HepG2 (cell line): Measurements from ENCODE around the gene CACNG8. TPM values are rescaled to one million over a fixed set of nuclear protein-coding genes. Genes with fewer than 3 reads are reported as not detected.

Source experiments
- ARID3A ChIP-seq: IDR thresholded peaks from 2 replicates; pipeline ENCODE4 v1.6.1; 2012; ENCODE audit warnings: low read depth, low read length, improper control_type of control experiment
- BRCA1 ChIP-seq: sonication (generic); formaldehyde crosslinking; IDR thresholded peaks from 2 replicates; pipeline ENCODE4 v1.4.0; 2020; ENCODE audit warnings: missing genetic modification reagents
- CREB1 ChIP-seq, 2 experiments: fragments of 450-650 bp in 1 of 2; IDR thresholded peaks; 2 replicates each; pipeline ENCODE4 v1.6.1; 2016 to 2017; ENCODE audit warnings: control low read depth in 1 of 2, mild to moderate bottlenecking in 1 of 2, missing compliant biosample characterization in 1 of 2, missing genetic modification characterization in 1 of 2
- ELF3 ChIP-seq: IDR thresholded peaks from 2 replicates; pipeline ENCODE4 v1.6.1; 2016; ENCODE audit warnings: missing genetic modification reagents, missing compliant biosample characterization
- GABPA ChIP-seq, 2 experiments: IDR thresholded peaks; 2 replicates each; pipeline ENCODE4 v1.6.1; 2011 to 2016; ENCODE audit warnings: low read depth in 2 of 2, low read length in 1 of 2, missing biosample characterization in 1 of 2, missing genetic modification characterization in 1 of 2
- GABPB1 ChIP-seq: IDR thresholded peaks from 2 replicates; pipeline ENCODE4 v1.6.1; 2016; ENCODE audit warnings: mild to moderate bottlenecking, missing genetic modification reagents, moderate library complexity, missing compliant biosample characterization
- GPBP1L1 ChIP-seq: sonication (generic); formaldehyde crosslinking; IDR thresholded peaks from 2 replicates; pipeline ENCODE4 v1.5.0; 2020; ENCODE audit warnings: mild to moderate bottlenecking, missing genetic modification reagents
- HCFC1 ChIP-seq: fragments of 150-350 bp; IDR thresholded peaks from 2 replicates; pipeline ENCODE4 v1.6.1; 2014; ENCODE audit warnings: low read depth, low read length
- HNF4A ChIP-seq: sonication (generic); formaldehyde crosslinking; IDR thresholded peaks from 2 replicates; pipeline ENCODE4 v1.4.0; 2020; ENCODE audit warnings: missing genetic modification reagents
- IRF2 ChIP-seq: IDR thresholded peaks from 2 replicates; pipeline ENCODE4 v1.6.1; 2018; ENCODE audit warnings: missing genetic modification reagents, missing compliant biosample characterization
- KLF6 ChIP-seq: IDR thresholded peaks from 2 replicates; pipeline ENCODE4 v1.8.0; 2016; ENCODE audit warnings: missing biosample characterization, missing genetic modification reagents
- SMAD1 ChIP-seq: sonication (generic); formaldehyde crosslinking; IDR thresholded peaks from 2 replicates; pipeline ENCODE4 v1.4.0; 2020; ENCODE audit warnings: missing genetic modification reagents, low read depth, mild to moderate bottlenecking, borderline replicate concordance
- SUZ12 ChIP-seq: fragments of 150-350 bp; IDR thresholded peaks from 2 replicates; pipeline ENCODE4 v1.6.1; 2014; ENCODE audit warnings: low read depth, low read length
- THAP11 ChIP-seq: IDR thresholded peaks from 2 replicates; pipeline ENCODE4 v1.6.1; 2016; ENCODE audit warnings: missing biosample characterization, missing genetic modification reagents
- ZBTB20 ChIP-seq: sonication (generic); formaldehyde crosslinking; IDR thresholded peaks from 2 replicates; pipeline ENCODE4 v1.8.1; 2023; ENCODE audit warnings: missing genetic modification reagents, low read depth, mild to moderate bottlenecking, borderline replicate concordance
- ZFY ChIP-seq: sonication (generic); formaldehyde crosslinking; IDR thresholded peaks from 2 replicates; pipeline ENCODE4 v1.4.0; 2020; ENCODE audit warnings: missing genetic modification reagents
- ZNF143 ChIP-seq: sonication (generic); formaldehyde crosslinking; IDR thresholded peaks from 2 replicates; pipeline ENCODE4 v1.4.0; 2020; ENCODE audit warnings: missing genetic modification reagents
- ZNF331 ChIP-seq: sonication (generic); formaldehyde crosslinking; IDR thresholded peaks from 2 replicates; pipeline ENCODE4 v1.4.0; 2020; ENCODE audit warnings: missing genetic modification reagents
- ZNF33A ChIP-seq: sonication (generic); formaldehyde crosslinking; IDR thresholded peaks from 2 replicates; pipeline ENCODE4 v1.5.1; 2020; ENCODE audit warnings: missing genetic modification reagents, mild to moderate bottlenecking, moderate library complexity, borderline replicate concordance
- ZNF513 ChIP-seq: sonication (generic); formaldehyde crosslinking; conservative IDR thresholded peaks from 2 replicates; pipeline ENCODE4 v1.5.0; 2020; ENCODE audit warnings: missing genetic modification reagents
- ZNF557 ChIP-seq: sonication (generic); formaldehyde crosslinking; IDR thresholded peaks from 2 replicates; pipeline ENCODE4 v1.4.0; 2020; ENCODE audit warnings: missing genetic modification reagents
- ZNF574 ChIP-seq: sonication (generic); formaldehyde crosslinking; IDR thresholded peaks from 2 replicates; pipeline ENCODE4 v1.4.0; 2020; ENCODE audit warnings: missing genetic modification reagents
- ZNF841 ChIP-seq: sonication (generic); formaldehyde crosslinking; IDR thresholded peaks from 2 replicates; pipeline ENCODE4 v1.8.1; 2023; ENCODE audit warnings: missing genetic modification reagents, borderline replicate concordance
- ZSCAN20 ChIP-seq: sonication (generic); formaldehyde crosslinking; IDR thresholded peaks from 2 replicates; pipeline ENCODE4 v1.4.0; 2020; ENCODE audit warnings: missing genetic modification reagents, mild to moderate bottlenecking, borderline replicate concordance
- polyA plus RNA-seq, 8 experiments: library from polyadenylated mRNA; depleted of rRNA in 3 of 8; stranded (reverse) in 7 of 8; unstranded in 1 of 8; fragments of >200 nt; fragmentation: Illumina TruSeq in 4 of 8; extraction: Trizol in 4 of 8; gene quantifications; 2 replicates each; pipeline versions ENCODE4 v1.2.1 to v1.2.3, GENCODE V29; 2011 to 2016; ENCODE audit warnings: low read depth in 4 of 8, missing spikeins in 1 of 8, mixed read lengths in 1 of 8; ENCODE audit not compliant: insufficient read depth in 1 of 8
- total RNA-seq, 5 experiments: library from RNA; depleted of rRNA; stranded (reverse); fragments of >200 nt; fragmentation: Illumina TruSeq; extraction: Trizol; gene quantifications; 2 replicates each; pipeline ENCODE4 v1.2.3, GENCODE V29; 2016; ENCODE audit warnings: low read depth in 1 of 5

Gene CACNG8
- total and polyA plus RNA-seq, 2 of the 13 experiments (the other 11 are each of a cell fraction or from before 2014, with no cell fraction given), result not detected

DNA sequence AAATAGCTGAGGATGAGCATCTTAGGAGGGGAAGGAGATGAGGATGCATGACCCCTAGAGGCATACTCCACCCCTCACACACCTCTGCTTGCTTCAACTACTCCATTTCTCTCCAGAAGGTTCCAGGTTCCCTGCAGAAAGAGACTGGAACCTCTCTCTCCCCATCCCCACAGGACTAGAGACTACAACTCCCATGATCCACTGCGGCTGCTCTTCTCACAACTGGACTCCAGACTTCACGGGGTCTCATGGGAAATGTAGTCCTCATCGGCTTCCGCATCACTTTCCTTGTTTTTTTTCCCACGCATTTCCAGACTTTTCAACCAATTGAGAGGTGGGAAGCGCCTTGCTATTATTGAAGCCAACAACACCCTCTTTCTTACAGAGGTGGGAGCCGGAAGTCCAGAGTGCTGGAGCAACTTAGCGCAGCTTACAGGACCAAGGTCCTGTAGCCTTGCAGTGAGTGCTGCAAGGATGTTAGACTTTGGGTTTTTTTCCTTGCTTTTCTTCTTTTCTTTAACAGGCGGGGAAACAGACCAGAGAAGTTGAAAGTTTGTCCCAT lies 14.8 kb downstream of the CACNG8 start (continued):
- TF ChIP-seq ZNF574 (CRISPR knock-in tag) (peak; percentile 66), ZNF33A (CRISPR knock-in tag) (no peak), HCFC1 (peak; percentile 95), SMAD1 (CRISPR knock-in tag) (no peak), SUZ12 (peak; percentile 92), BRCA1 (CRISPR knock-in tag) (no peak), ZFY (CRISPR knock-in tag) (no peak), ELF3 (CRISPR knock-in tag) (0 out of 2 replicates have a peak, but pooled peaks have one; percentile 41), ZNF513 (no peak), ZNF143 (CRISPR knock-in tag) (peak; percentile 98), CREB1 (IDR thresholded peaks at IDR 0.05) (no peak), CREB1 (CRISPR knock-in tag; IDR thresholded peaks at IDR 0.05) (peak; percentile 29; the same call in 1 of the 2 replicates), GABPA (IDR thresholded peaks at IDR 0.05; ENCODE audit: low read depth, low read length) (no peak), GABPA (CRISPR knock-in tag; IDR thresholded peaks at IDR 0.05; ENCODE audit: low read depth) (peak; percentile 67), ZNF557 (CRISPR knock-in tag) (no peak), ZSCAN20 (CRISPR knock-in tag) (no peak), GABPB1 (CRISPR knock-in tag) (peak; percentile 55; the same call in 1 of the 2 replicates), IRF2 (CRISPR knock-in tag) (peak; percentile 66), ZBTB20 (CRISPR knock-in tag) (no peak), GPBP1L1 (CRISPR knock-in tag) (no peak), HNF4A (CRISPR knock-in tag) (peak; percentile 63), ARID3A (no peak), THAP11 (peak; percentile 99), ZNF331 (CRISPR knock-in tag) (no peak), KLF6 (CRISPR knock-in tag) (no peak), ZNF841 (CRISPR knock-in tag) (no peak)
